Astrocyte (in vitro differentiated cells and primary cell): ENCODE data around the gene COL6A6.

Experiments
- EZH2 ChIP-seq: IDR thresholded peaks from 2 replicates; pipeline ENCODE4 v1.6.1; 2012; ENCODE audit warnings: mild to moderate bottlenecking, low read length, inconsistent platforms; ENCODE audit not compliant: insufficient read depth
- TF ChIP-seq, protein P1 (sequence below): IDR thresholded peaks from 2 replicates; pipeline ENCODE4 v1.5.1; 2011; ENCODE audit warnings: low read depth, mild to moderate bottlenecking, inconsistent platforms, low read length, moderate library complexity; ENCODE audit not compliant: insufficient read depth

DNA sequence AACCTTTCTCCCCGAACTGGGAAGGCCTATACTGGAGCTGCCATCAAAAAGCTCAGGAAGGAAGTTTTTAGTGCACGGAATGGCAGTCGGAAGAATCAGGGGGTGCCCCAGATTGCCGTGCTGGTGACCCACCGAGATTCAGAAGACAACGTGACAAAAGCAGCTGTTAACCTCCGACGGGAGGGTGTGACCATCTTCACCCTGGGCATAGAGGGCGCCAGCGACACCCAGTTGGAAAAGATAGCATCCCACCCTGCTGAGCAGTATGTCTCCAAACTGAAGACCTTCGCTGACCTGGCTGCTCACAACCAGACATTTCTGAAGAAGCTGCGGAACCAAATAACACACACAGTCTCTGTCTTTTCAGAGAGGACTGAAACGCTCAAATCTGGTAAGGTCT lies 48.2 kb downstream of the COL6A6 start:
- TF ChIP-seq, protein P1, sequence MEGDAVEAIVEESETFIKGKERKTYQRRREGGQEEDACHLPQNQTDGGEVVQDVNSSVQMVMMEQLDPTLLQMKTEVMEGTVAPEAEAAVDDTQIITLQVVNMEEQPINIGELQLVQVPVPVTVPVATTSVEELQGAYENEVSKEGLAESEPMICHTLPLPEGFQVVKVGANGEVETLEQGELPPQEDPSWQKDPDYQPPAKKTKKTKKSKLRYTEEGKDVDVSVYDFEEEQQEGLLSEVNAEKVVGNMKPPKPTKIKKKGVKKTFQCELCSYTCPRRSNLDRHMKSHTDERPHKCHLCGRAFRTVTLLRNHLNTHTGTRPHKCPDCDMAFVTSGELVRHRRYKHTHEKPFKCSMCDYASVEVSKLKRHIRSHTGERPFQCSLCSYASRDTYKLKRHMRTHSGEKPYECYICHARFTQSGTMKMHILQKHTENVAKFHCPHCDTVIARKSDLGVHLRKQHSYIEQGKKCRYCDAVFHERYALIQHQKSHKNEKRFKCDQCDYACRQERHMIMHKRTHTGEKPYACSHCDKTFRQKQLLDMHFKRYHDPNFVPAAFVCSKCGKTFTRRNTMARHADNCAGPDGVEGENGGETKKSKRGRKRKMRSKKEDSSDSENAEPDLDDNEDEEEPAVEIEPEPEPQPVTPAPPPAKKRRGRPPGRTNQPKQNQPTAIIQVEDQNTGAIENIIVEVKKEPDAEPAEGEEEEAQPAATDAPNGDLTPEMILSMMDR, result no peak
- TF ChIP-seq EZH2, result no peak
